GM18870 (cell line): Measurements from ENCODE around the gene F2R.
"Not testable (repeated sequence)": the region's sequence is repeated elsewhere in the genome, so short reads cannot be mapped to it uniquely, and the experiment has no call there.

Experiments used
- ATAC-seq: cut with Tn5 transposase; IDR thresholded peaks from one replicate; pipeline ENCODE4 v1.9.1; 2021; ENCODE audit warnings: moderate library complexity; ENCODE audit not compliant: unreplicated experiment

Gene F2R

GRCh38 chr5:76747706-76748105 is 31.8 kb downstream of the F2R start:
- no peak for ATAC-seq

- no peak for ATAC-seq
Measured at GRCh38 chr5:76751291-76751690, 35.4 kb downstream of the F2R start.

GRCh38 chr5:76754668-76755078 is 38.7 kb downstream of the F2R start:
- no peak for ATAC-seq

GRCh38 chr5:76755779-76756637 is 40.1 kb downstream of the F2R start:
- no peak for ATAC-seq

- no peak for ATAC-seq
Measured at GRCh38 chr5:76757049-76757448, 41.1 kb downstream of the F2R start.

- ATAC-seq = not testable (repeated sequence)
Measured at GRCh38 chr5:76761118-76761517, 45.2 kb downstream of the F2R start.

GRCh38 chr5:76762484-76762883 is 46.6 kb downstream of the F2R start:
- no peak for ATAC-seq

GRCh38 chr5:76763136-76763535 is 47.2 kb downstream of the F2R start:
- ATAC-seq = no peak

- ATAC-seq = no peak
Measured at GRCh38 chr5:76764374-76764773, 48.4 kb downstream of the F2R start.

GRCh38 chr5:76765249-76765648 is 49.3 kb downstream of the F2R start:
- no peak for ATAC-seq

- no peak for ATAC-seq
Measured at GRCh38 chr5:76766746-76767145, 50.8 kb downstream of the F2R start.

- ATAC-seq = not testable (repeated sequence)
Measured at GRCh38 chr5:76771041-76771440, 55.1 kb downstream of the F2R start.

- no peak for ATAC-seq
Measured at GRCh38 chr5:76771705-76772405, 55.9 kb downstream of the F2R start.

GRCh38 chr5:76775921-76776320 is 60.0 kb downstream of the F2R start:
- ATAC-seq = no peak

- ATAC-seq = no peak
Measured at GRCh38 chr5:76776391-76776790, 60.5 kb downstream of the F2R start.

- not testable (repeated sequence) for ATAC-seq
Measured at GRCh38 chr5:76780616-76781015, 64.7 kb downstream of the F2R start.

- ATAC-seq = no peak
Measured at GRCh38 chr5:76781775-76782174, 65.8 kb downstream of the F2R start.

- ATAC-seq = no peak
Measured at GRCh38 chr5:76782444-76782843, 66.5 kb downstream of the F2R start.
